GM12878 (cell line): Measurements from ENCODE around the gene LRRC3.

Experiments
- CTCF ChIP-seq, 3 experiments: IDR thresholded peaks in 2 of 3; conservative IDR thresholded peaks in 1 of 3; 2 replicates each; pipeline ENCODE4 v1.5.1; 2011; ENCODE audit warnings: low read depth in 3 of 3, low read length in 3 of 3, mild to moderate bottlenecking in 3 of 3, control low read depth in 2 of 3, moderate library complexity in 2 of 3, inconsistent platforms in 1 of 3, mixed read lengths in 1 of 3; ENCODE audit not compliant: control insufficient read depth in 2 of 3, insufficient read depth in 1 of 3; ENCODE audit errors: extremely low read depth in 1 of 3
- EP300 ChIP-seq, 2 experiments: fragments of 150-350 bp in 1 of 2; IDR thresholded peaks; 2 replicates each; pipeline ENCODE4 v1.6.1; 2011 to 2012; ENCODE audit warnings: low read depth in 2 of 2, low read length in 2 of 2, borderline replicate concordance in 1 of 2, improper control_type of control experiment in 1 of 2, inconsistent platforms in 1 of 2; ENCODE audit not compliant: control insufficient read depth in 1 of 2
- ESRRA ChIP-seq: IDR thresholded peaks from 2 replicates; pipeline ENCODE4 v1.6.1; 2012; ENCODE audit warnings: mild to moderate bottlenecking, low read length, improper control_type of control experiment
- EZH2 ChIP-seq: IDR thresholded peaks from 2 replicates; pipeline ENCODE4 v1.6.1; 2012; ENCODE audit warnings: low read depth, mild to moderate bottlenecking, control low read depth, inconsistent platforms, low read length, borderline replicate concordance; ENCODE audit not compliant: control insufficient read depth
- HDGF ChIP-seq: fragments of 450-650 bp; IDR thresholded peaks from 2 replicates; pipeline ENCODE4 v1.6.1; 2016; ENCODE audit warnings: antibody characterized with exemption
- MXI1 ChIP-seq: fragments of 150-350 bp; IDR thresholded peaks from 2 replicates; pipeline ENCODE4 v1.6.1; 2011; ENCODE audit warnings: low read depth, mild to moderate bottlenecking, inconsistent platforms, low read length, improper control_type of control experiment
- NRF1 ChIP-seq: conservative IDR thresholded peaks from 2 replicates; pipeline ENCODE4 v1.6.1; 2011; ENCODE audit warnings: mild to moderate bottlenecking, low read depth, low read length, improper control_type of control experiment
- POLR2A ChIP-seq: IDR thresholded peaks from 2 replicates; pipeline ENCODE4 v1.6.1; 2011; ENCODE audit warnings: low read depth, mild to moderate bottlenecking, low read length
- RAD21 ChIP-seq: IDR thresholded peaks from 2 replicates; pipeline ENCODE4 v1.6.1; 2011; ENCODE audit warnings: mild to moderate bottlenecking, low read depth, low read length, moderate library complexity; ENCODE audit not compliant: insufficient read depth
- RCOR1 ChIP-seq: conservative IDR thresholded peaks from 2 replicates; pipeline ENCODE4 v1.6.1; 2012; ENCODE audit warnings: low read depth, low read length, improper control_type of control experiment
- RELB ChIP-seq: fragments of 450-650 bp; IDR thresholded peaks from 2 replicates; pipeline ENCODE4 v1.6.1; 2017; ENCODE audit warnings: low read depth, mild to moderate bottlenecking, moderate library complexity
- SMARCA5 ChIP-seq: fragments of 450-650 bp; IDR thresholded peaks from 2 replicates; pipeline ENCODE4 v1.6.1; 2017; ENCODE audit warnings: mild to moderate bottlenecking
- ZNF274 ChIP-seq: IDR thresholded peaks from one replicate; pipeline ENCODE4 v1.8.0; 2011; ENCODE audit not compliant: insufficient read length, insufficient read depth

DNA sequence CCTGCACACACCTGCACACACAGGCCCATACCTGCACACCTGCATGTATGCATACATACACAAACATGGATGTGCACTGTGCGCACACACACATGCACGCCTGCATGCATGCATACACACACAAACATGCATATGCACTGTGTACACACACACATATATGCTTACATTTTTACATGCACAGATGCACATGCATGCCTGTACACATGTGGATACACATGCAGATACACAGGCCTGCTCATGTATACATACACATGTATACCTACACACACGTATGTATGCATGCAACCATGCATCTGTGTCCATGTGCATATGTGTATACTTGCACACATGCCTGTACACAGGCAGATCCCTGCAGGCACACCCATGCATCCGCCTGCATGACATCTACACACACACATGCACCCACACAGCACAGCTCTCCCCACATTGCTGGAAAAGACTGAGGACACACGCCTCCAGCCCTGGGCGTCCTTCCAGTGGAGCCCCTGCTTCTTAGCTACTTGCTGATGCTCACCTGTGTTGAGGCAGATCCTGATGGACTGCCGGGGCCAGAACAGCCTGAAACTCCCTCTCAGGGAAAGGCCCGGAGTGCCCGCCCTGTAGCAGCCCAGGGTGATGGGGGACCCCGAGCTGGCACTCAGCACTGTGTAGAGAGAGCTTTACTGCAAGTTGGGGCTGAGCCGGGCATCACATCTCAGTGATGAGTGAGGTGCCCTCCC, 56.1 kb downstream of the LRRC3 start:
- no peak for TF ChIP-seq ZNF274
- TF ChIP-seq HDGF: no peak
- no peak for TF ChIP-seq ESRRA
- no peak for TF ChIP-seq RAD21
- TF ChIP-seq POLR2A: no peak
- no peak for TF ChIP-seq EP300 (IDR thresholded peaks at IDR 0.05; ENCODE audit: borderline replicate concordance in 1 of 2, control insufficient read depth in 1 of 2, low read depth in 2 of 2, low read length in 2 of 2)
- no peak for TF ChIP-seq RCOR1
- TF ChIP-seq RELB: no peak
- TF ChIP-seq MXI1: no peak
- TF ChIP-seq CTCF (IDR thresholded peaks at IDR 0.05 in 2 of 3, conservative IDR thresholded peaks at IDR 0.05 in 1 of 3; ENCODE audit: control insufficient read depth in 2 of 3, extremely low read depth in 1 of 3, insufficient read depth in 1 of 3, low read depth in 3 of 3, low read length in 3 of 3): no peak
- TF ChIP-seq SMARCA5: no peak
- TF ChIP-seq EZH2: no peak
- TF ChIP-seq NRF1: no peak
